ENCODE results near the gene PDE8B. TPM values are rescaled to one million over a fixed set of nuclear protein-coding genes. Genes with fewer than 3 reads are reported as not detected.

Gene PDE8B
- total RNA-seq, 4 donors from 2014 or later = 13.0 to 54.4 (median 27.3) TPM

DNA sequence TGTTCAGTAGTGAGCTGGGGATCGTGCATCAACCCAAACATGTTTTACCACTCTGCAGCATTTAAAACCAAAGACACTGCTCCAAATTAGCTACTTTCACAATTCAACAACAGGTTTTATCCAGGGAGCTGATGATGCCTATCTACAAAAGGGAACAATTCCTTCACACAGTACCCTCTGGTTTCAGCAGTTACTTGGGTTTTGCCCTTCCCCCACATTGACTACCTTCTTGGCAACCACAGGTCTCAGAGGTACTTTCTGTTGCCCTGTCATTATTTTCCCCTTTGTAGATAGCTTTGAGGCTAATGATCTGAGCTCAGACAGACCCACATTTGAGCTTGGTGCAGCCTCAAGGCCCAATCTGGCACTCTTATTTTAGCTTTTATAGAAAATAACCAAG is 185.5 kb downstream of the PDE8B start:
- H3K4me1 ChIP-seq = no peaks in the 10 kb centered on the region
- no peak overlapping the region for H3K4me3 ChIP-seq
- no peaks in the 10 kb centered on the region for H3K36me3 ChIP-seq
- DNase-seq = no peak
- intact Hi-C loops (cut with DNase I; ENCODE audit: low total_unique reads) = no loop called here
- H3K9me3 ChIP-seq = no peaks in the 10 kb centered on the region
- no peak overlapping the region for H3K27ac ChIP-seq
- TF ChIP-seq POLR2A (IDR thresholded peaks at IDR 0.05) = no peak
- TF ChIP-seq, protein P1, sequence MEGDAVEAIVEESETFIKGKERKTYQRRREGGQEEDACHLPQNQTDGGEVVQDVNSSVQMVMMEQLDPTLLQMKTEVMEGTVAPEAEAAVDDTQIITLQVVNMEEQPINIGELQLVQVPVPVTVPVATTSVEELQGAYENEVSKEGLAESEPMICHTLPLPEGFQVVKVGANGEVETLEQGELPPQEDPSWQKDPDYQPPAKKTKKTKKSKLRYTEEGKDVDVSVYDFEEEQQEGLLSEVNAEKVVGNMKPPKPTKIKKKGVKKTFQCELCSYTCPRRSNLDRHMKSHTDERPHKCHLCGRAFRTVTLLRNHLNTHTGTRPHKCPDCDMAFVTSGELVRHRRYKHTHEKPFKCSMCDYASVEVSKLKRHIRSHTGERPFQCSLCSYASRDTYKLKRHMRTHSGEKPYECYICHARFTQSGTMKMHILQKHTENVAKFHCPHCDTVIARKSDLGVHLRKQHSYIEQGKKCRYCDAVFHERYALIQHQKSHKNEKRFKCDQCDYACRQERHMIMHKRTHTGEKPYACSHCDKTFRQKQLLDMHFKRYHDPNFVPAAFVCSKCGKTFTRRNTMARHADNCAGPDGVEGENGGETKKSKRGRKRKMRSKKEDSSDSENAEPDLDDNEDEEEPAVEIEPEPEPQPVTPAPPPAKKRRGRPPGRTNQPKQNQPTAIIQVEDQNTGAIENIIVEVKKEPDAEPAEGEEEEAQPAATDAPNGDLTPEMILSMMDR (IDR thresholded peaks at IDR 0.05) = no peak
- H3K27me3 ChIP-seq = no peaks in the 10 kb centered on the region

DNA sequence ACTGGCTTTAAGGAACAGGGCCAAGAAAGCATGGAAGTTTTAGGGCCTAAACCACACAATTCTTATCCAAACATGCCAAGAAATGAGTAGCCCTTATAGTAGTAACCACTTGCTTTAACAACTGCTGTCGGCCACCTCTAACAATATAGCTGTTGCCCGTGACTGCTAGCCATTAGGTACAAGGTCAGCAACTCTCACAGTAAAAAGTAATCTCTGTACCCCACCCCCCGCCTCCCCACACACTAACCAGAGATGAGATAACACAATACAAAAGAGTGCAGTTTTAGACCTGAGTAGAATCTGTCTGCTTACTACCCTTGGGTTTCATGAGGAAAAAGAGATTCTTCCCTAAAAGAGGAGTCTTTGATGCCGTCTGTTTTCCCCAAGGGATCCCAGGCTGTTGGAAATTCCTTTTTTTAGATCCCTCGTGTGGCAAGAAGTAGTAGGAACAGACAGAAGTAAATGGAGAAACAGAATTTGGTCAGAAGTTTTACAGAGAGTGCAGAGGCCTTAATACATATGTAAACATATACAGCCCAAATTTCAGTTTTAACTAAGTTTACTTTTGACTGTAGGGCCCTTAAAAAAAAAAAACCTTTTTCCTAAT is 187.3 kb downstream of the PDE8B start:
- no peaks in the 10 kb centered on the region for H3K27me3 ChIP-seq
- H3K4me1 ChIP-seq = no peaks in the 10 kb centered on the region
- no peak overlapping the region for H3K4me3 ChIP-seq
- intact Hi-C loops (cut with DNase I; ENCODE audit: low total_unique reads) = no loop called here
- DNase-seq = no peak
- no peaks in the 10 kb centered on the region for H3K9me3 ChIP-seq
- TF ChIP-seq POLR2A (IDR thresholded peaks at IDR 0.05) = no peak
- TF ChIP-seq, protein P1 (IDR thresholded peaks at IDR 0.05) = no peak
- H3K36me3 ChIP-seq = no peaks in the 10 kb centered on the region
- H3K27ac ChIP-seq = no peak overlapping the region

DNA sequence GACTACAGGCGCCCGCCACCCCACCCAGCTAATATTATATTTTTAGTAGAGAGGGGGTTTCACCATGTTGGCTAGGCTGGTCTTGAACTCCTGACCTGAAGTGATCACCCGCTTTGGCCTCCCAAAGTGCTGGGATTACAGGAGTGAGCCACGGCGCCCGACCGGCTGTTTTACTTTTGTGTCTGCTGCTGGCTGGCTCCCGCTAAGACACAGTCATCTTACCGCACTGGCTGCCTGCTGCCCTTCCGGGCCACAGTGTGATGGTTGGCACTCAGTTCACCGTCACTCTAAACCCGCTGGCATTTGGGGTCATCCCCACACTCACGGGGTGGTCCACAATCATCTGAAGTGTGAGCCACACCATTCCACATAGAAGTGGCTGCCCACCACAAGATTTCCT is 188.0 kb downstream of the PDE8B start:
- Histone ChIP-seq H3K4me3 (no peak overlapping the region), H3K36me3 (no peaks in the 10 kb centered on the region), H3K27ac (no peak overlapping the region), H3K4me1 (no peaks in the 10 kb centered on the region), H3K9me3 (no peaks in the 10 kb centered on the region), H3K27me3 (no peaks in the 10 kb centered on the region)
- intact Hi-C loops (cut with DNase I; ENCODE audit: low total_unique reads) = no loop called here
- TF ChIP-seq POLR2A (IDR thresholded peaks at IDR 0.05) = no peak
- TF ChIP-seq, protein P1 (IDR thresholded peaks at IDR 0.05) = no peak
- DNase-seq = no peak

DNA sequence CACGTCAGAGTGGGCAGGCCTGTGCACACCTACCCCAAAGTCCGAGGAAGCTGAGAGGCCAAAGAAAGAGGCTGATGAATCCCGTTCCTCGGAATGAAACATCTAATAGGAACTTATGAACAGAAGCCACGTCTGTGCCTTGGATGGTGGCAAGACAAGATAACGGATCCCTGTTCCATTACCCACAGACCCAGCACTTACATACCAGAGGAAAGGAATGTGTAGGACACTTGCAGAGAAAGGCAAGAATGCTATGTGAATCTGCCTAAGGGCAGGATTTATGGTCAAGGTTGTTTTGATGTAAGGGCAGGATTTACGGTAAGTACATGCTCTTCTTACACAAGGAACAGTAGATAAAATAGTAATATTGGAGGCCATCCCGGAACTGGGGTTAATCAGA is 188.4 kb downstream of the PDE8B start:
- Histone ChIP-seq H3K4me3 (no peak overlapping the region), H3K27me3 (no peaks in the 10 kb centered on the region), H3K4me1 (no peaks in the 10 kb centered on the region), H3K36me3 (no peaks in the 10 kb centered on the region), H3K27ac (no peak overlapping the region), H3K9me3 (no peaks in the 10 kb centered on the region)
- no peak for DNase-seq
- TF ChIP-seq, protein P1 (IDR thresholded peaks at IDR 0.05) = no peak
- no peak for TF ChIP-seq POLR2A (IDR thresholded peaks at IDR 0.05)
- intact Hi-C loops (cut with DNase I; ENCODE audit: low total_unique reads) = no loop called here

DNA sequence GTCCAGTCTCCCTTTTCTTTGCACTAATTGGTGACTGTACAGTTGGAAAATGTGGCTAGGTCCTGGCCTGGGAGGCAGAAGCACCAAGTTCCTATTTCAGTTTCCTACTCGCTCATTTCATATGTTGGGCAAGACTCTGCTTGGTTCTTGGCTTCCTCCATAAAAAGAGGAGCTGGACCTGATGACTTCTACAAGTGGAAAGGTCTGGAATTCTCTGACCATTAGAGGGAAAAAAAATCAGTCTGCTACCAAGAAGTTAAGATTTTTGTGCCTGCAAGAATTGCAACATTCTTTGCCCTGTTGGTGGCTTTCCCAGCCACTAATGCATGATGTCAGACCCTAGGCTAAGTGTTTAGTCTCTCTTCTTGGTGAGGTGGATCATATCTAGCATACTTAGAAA is 190.2 kb downstream of the PDE8B start:
- Histone ChIP-seq H3K36me3 (no peaks in the 10 kb centered on the region), H3K9me3 (no peaks in the 10 kb centered on the region), H3K4me3 (no peak overlapping the region), H3K27me3 (no peaks in the 10 kb centered on the region), H3K4me1 (no peaks in the 10 kb centered on the region), H3K27ac (no peak overlapping the region)
- DNase-seq = no peak
- intact Hi-C loops (cut with DNase I; ENCODE audit: low total_unique reads) = no loop called here
- no peak for TF ChIP-seq POLR2A (IDR thresholded peaks at IDR 0.05)
- TF ChIP-seq, protein P1 (IDR thresholded peaks at IDR 0.05) = no peak
